Measurements from ENCODE around the gene ZFP36. TPM values are rescaled to one million over a fixed set of nuclear protein-coding genes. Genes with fewer than 3 reads are reported as not detected.

ZFP36 gene
- total RNA-seq, 1 donor from 2014 or later = 0.41 TPM

- DNase-seq (ENCODE audit: low spot score in 2 of 2) (no peak), FAIRE-seq (no peak)
Measured at GRCh38 chr19:39382991-39383828, 23.4 kb upstream of the ZFP36 start.

GRCh38 chr19:39384839-39385568 lies 21.6 kb upstream of the ZFP36 start:
- DNase-seq (ENCODE audit: low spot score in 2 of 2) (no peak), FAIRE-seq (no peak)

DNA sequence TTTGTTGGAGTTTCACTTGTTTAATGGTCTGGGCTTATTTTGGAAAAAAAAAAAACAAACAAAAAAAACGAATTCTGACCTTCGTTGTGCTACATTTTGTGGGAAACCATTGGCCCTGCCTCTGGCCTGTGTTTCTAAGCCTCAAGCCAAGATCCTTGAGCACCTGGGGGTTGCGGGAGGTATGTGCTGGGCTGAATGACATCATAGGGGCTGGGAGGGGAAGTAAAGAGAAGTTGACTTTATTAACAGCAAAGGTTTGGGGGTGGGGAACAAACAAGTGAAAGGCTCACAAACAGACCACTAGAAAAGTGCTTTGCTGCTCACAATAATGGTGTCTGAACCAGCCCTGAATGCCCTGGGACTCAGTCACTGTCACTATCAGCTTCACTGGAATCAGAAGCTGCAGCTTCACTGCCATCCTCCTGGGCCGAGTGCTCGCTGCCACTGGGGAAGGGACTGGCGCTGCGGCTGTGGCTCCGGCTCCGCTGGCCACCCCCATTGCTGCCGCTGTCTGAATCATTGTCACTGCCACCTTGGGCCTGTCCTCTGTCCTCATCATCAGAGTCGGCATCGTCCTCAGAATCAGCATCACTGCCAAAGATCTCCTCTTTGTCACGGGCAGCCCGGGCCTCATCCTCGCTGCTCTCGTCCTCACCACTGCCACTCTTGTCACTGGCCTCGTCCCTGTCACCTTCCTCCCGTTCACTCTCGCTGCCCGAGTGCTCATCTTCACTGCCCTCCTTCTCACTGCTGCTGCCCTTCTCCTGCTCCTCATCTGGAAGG lies 20.8 kb upstream of the ZFP36 start:
- FAIRE-seq (no peak), DNase-seq (ENCODE audit: low spot score in 2 of 2) (no peak)

DNA sequence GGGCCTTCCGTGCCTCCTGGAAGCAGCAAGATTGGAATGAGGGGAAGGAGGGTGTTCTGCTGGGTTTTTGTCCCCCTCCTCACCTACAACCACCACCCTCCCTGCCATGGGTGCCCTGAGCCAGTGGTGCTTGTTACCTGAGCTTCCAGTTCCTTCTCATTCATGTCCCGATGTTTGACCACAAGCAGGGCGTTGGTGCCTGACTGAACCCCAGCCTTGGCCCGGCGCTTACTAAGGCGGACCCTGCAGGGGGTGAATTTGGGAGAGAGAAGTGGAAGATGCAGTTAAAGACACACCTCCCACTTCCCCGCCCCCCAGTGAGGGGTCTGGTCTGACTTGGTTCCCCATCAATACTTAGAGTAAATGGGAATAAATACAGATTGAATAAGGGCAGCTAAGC lies 20.1 kb upstream of the ZFP36 start:
- no peak for DNase-seq (ENCODE audit: low spot score in 2 of 2)
- no peak for FAIRE-seq

DNA sequence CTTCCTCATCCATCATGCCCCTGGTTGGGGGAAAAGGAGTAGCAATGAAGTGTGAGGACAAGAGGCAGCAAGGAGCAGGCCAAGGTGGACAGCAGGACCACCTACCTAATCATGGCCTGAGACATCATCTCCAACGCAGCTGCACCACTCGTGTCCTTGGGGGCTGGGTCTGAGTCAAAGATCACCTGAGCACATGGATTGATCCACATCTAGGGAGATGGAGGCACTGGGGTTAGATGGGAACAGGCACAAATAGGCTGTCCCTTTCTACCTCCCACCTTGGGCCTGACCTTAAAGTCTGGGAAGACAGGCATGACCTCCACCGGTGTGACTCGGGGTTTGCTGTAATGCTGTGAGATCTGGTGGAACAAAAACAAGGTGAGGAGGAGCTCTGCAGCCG lies 18.0 kb upstream of the ZFP36 start:
- DNase-seq (ENCODE audit: low spot score in 2 of 2) = no peak
- no peak for FAIRE-seq

DNA sequence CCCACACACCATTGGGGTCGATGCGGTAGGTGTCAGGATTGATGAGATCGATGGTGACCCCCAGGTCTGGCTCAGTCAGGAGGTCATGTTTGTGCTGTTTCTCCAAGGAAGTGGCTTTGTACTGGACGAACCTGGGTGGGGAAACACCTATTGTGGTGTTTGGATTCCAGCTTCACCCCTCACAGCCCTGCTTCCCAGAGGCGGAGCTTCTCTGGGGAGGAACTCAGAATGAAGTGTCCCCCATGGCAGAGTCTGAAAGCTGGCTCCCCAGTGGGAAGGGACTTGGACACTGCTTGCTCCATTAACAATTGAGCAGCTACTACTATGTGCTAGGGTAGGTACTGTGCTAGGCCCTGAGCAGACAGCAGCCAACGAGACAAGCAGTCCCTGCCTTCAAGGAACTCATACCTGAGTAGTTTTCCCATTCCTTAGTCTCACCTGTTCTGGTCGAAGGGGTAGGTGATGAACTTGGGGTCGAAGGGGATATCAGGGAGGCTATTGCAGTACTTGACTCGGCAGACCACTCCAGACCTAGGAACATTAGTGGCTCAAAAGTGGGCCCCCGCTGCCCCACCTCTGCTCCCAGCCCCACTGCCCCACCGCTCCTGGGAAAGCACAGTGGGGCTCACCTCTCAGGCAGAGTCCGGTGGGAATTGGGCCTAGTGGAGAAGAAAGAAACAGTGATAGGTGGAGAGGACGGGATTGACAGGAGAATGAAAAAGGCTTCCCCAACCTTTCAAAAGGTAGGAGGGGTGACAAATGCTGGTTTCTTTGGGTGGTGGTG lies 16.8 kb upstream of the ZFP36 start:
- DNase-seq (ENCODE audit: low spot score in 2 of 2) = no peak
- no peak for FAIRE-seq

GRCh38 chr19:39390451-39390750 lies 16.2 kb upstream of the ZFP36 start:
- DNase-seq (ENCODE audit: low spot score in 2 of 2) (peak in 1 of 2 donors; percentile 74), FAIRE-seq (no peak)

DNA sequence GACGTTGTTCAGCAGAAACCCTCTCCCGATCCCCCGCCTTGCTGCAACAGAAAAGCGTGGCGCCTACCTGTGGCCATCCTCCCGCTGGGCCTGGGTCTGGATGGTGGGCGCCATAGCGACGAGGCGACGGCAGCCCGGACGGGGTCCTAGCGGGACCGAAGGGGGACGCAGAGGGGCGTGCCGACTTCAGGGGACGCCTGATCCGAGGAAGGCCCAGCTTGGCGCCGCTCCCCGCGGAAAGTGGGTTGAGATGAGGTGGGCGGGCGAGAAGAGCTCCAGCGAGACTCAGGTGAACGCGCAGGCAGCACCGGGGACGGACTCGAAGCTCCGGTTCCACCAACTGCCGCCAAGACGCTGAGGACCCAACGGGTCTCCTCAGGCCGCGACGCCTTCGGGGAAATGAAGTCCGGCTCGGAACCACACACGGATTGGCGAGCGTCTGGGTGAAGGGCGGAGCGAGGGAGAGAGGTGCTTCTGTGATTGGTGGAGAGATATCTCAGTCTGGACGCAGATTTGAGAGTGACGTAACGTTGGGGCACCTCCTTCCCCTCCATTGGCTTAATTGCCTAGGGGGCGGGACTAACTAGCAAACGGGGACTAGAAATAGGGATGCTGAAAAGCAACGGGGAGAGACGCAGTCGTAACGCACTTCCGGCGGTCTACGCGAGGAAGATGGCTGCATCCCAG lies 15.8 kb upstream of the ZFP36 start, which contains the start of the genes MED29 and PAF1:
MED29 (plus strand) TSS at position 628 of the 687 bp plus-strand sequence; CDS start at position 673, 45 bp downstream.
PAF1 (minus strand) TSS at position 356 of the 687 bp plus-strand sequence; CDS start at position 114, 242 bp downstream.
- FAIRE-seq (peak; percentile 98), DNase-seq (ENCODE audit: low spot score in 2 of 2) (peak; percentile 98 to 99)

DNA sequence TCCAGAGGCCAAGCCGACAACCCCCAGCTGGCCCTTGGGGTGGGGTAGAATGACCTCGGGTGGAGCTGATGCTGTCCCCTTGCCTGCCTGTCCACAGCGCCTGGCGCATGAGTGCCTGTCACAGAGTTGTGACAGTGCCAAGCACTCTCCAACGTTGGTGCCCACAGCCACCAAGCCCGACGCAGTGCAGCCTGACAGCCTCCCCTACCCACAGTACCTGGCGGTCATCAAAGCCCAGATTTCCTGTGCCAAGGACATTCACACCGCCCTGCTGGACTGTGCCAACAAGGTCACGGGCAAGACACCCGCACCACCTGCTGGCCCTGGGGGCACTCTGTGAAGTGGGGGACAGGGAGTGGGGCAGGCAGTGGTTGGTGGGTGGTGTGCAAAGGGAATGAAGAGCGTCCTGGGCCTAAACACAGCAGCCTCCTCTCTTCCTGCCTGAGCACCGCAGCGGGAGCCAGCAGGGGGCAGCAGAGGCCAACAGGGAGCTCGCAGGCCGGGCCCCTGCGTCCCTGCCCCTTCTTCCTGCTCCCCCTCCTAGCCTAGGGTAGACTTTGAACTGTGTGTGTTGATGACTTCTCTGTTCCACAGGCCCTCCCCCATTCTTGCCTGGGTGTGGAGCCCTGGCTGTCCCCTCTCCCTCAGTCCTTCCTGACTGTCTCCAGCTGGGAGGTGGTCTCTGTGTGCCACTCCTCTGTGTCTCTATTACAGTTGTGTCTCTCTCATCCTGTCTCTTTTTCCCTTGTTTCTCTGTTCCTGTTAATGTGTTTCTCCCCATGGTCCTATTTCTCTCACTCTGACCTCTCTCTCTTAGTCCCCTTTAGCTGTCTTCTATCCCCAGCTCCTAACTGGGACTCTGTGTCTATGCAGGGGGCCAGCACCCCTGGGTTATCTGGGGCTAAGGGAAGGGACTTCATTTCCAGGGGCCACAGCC lies 9.0 kb upstream of the ZFP36 start:
- FAIRE-seq (no peak), DNase-seq (ENCODE audit: low spot score in 2 of 2) (peak; percentile 72 to 88)

DNA sequence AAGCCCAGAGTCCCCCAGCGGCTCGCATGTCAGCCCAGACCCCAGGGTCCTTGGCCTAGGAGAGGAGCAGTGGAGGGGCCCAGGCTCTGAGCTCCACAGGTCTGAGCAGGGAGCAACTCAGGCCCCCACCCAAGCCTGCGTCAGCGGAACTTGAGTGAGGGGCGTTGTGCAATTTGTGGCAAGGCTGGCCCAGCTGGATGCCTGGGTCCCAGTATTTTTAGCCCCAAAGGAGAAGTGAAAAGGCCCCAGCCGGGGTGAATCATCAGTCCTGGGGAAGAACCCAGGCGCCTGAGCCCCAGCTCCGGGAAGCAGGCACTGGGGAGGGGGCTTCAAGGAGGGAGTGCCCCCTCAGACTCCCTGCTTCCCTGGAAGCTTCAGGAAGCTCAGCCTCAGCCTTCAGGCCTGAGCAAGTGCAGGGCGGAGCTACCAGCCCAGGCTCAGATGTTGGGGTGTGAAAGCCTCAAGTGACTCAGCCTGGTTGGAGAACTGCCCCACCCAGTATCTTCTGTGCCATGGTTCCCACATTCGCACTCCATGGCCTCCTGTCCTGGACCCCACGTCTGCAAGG lies 8.3 kb upstream of the ZFP36 start:
- no peak for FAIRE-seq

DNA sequence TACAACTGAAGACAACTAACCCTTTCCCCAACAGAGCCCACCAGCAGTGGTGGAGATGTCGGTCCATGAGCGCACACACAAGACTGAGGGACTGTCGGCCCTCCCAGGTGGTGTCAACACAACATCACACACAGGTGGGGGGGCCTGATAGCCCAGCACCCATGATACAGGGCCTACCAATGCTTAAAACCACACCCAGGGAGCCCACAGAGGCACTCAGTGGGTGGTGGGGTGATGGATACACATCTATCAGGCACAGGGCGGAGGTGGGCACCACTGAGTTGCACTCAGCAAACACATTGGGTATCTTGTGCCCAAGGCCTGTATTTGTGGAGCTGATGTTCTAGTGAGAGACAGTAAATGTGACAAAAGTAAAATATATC lies 7.0 kb upstream of the ZFP36 start:
- DNase-seq (ENCODE audit: low spot score in 2 of 2) (no peak), FAIRE-seq (no peak)

More for the DNA sequence above, 8.3 kb upstream of the ZFP36 start:
- no peak for DNase-seq (ENCODE audit: low spot score in 2 of 2)

DNA sequence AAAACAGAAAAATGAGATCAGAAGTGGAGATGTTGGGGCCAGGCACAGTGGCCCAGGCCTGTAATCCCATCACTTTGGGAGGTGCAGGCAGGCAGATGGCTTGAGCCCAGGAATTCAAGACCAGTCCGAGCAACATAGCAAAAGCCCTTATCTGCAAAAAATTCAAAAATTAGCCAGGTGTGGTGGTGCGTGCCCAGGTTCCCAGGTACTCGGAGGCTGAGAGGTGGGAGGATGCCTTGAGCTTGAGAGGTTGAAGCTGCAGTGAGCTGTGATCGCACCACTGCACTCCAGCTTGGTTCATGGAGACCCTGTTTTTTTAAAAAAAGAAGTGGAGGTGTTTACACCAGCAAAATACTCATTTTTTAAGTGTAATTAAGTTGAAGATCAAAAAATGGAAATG lies 6.6 kb upstream of the ZFP36 start:
- FAIRE-seq = no peak

DNA sequence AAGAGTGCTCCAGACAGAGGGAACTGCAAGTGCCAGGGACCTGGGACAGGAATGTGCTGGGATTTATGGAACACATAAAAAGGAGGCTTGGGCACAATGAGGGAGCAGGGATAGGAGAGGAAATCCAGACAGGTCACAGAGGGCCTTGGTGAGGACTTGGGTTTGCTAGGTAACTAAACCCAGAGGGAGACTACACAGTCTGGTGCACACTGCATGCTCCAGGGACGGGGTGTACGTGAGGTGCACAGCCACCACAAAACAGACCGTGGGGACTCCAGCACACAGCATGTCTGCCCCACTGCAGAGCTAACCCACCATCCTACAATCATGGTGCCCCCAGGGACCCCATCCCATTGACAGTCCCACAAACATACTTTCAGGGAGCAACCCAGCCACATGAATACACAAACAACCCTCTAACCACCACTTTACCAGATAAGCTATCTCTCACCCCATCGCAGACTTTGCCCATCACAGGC lies 5.5 kb upstream of the ZFP36 start:
- DNase-seq (ENCODE audit: low spot score in 2 of 2) (no peak), FAIRE-seq (no peak)

More for the DNA sequence above, 6.6 kb upstream of the ZFP36 start:
- no peak for DNase-seq (ENCODE audit: low spot score in 2 of 2)

- no peak for FAIRE-seq
- no peak for DNase-seq (ENCODE audit: low spot score in 2 of 2)
Measured at GRCh38 chr19:39401549-39402345, 4.9 kb upstream of the ZFP36 start.

- FAIRE-seq = no peak
- peak; percentile 67 to 84 for DNase-seq (ENCODE audit: low spot score in 2 of 2)
Measured at GRCh38 chr19:39402346-39403300, 4.0 kb upstream of the ZFP36 start.
